NCI-H526 (cell line): ENCODE results near the gene KIDINS220.

Source experiments
- DNase-seq, 2 experiments: peaks; one replicate each; lab custom pipeline; 2025; lab: John Stamatoyannopoulos, UW

Gene KIDINS220

DNA sequence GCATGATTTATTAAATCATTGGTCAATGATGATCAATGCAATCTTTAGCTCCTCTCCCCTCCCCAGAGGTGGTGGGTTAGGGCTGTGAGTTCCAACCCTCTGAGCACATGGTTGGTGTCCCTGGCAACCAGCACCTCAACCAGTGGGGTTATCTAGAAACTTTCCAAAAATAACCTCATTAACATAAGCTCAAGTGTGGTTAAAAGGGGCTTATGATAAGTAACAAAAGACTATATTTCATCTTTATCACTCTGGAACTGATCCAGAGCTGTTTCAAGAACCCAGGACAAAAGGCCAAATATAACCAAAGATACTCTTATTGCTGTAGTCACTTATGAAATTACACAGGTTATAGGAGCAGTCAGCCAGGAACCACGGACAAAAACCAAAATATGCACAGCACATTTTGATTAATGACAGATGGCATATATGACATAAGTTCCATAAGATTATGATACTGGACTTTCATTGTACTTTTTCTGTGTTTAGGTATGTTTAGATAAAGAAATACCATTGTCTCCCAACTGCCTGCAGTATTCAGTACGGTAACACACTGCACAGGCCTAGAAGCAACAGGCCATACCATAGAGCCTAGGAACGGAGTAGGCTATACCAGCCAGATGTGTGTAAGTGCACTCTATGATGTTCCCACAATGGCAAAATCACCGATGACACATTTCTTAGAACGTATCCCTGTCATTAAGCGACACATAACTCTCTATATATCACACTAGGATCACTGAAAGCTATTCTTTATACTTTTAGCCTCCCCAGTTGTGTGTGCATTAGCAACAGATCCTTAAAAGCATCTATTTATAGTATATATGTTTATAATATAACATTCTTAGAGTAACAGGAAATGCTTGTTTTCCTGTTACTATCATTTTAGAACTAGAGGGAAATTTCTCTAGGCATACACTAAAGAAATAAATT lies 31.9 kb downstream of the KIDINS220 start:
- no peak for DNase-seq

DNA sequence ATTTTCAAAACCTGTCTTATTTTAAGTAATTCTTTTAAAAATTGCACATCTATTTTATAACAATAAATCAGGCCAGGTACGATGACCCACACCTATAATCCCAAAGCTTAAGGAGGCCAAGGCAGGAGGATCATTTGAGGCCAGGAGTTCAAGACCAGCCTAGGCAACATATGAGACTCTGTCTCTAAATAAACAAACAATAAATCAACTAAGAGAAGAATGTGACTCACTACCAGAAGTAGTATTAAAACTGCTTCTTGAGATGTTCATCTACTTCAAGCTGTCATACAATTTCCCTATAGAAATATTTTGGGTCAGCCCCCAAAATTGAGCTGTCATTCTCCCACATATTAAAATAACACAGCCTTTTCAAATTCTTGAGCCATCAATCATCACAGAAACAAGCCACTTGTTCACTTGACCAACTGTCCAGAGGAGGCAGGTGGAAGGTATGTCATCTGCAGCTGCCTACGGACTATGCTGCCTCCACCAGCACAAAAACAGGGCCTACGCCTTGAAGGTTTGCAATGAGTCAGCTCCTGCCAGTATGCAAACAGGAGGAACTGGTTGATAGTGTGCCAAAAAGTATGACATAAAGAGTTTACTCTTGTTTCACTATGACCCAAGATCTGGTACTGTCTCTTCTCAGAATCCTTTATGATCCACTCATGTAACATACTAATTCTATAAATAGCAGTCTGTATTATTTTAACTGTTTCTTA lies 33.6 kb downstream of the KIDINS220 start:
- no peak for DNase-seq

DNA sequence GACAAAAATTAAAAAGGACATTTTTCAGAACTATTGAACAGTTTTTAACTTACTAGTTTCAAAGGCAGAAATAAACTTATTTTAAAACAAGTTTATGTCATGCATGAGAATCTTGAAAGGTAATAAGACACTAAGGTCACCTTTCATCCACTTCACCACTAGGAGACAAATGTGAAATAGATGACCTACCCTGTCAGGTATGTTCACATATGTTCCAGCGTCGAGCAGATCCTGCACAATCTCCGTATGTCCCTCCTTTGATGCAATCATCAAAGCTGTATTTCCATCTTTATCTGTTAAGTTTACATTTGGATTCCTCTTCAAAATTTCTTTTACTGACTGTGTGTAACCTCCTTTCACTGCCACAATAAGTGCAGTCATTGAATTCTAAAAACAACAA lies 34.7 kb downstream of the KIDINS220 start:
- DNase-seq: no peak

DNA sequence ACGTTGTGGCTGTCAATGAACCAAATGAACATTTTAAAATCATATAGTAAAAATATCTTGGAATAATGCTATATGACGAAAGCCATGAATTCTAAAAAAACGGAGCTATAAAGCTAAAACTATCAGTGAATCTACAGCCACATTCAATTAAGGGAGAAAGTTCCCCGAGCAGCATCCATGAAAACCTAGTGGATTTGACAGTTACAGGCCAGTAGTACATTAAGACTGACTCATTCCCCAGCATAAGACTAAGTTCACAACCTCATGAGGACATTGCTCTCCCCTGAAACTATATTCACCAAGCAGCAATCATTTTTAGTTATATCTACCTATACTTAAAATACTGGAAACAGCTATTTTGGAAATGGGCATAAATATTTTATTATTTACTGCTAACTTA lies 36.6 kb downstream of the KIDINS220 start:
- DNase-seq: no peak

DNA sequence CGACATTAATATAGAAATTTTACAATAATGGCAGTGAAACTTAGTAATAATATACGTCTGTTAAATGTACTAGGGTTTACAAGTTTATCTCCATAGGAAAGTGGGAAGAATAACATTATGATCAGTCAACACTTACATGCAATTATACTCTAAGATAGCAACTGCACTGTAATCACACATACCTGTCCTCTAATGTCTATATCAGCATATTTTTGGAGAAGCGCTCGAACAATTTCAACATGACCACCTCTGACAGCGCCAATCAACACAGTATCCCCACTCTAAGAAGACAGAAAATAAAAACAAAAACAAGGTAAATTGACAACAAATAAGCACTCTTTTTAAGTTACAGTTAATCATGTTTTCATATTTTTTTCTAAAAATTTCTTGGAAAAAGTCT lies 37.2 kb downstream of the KIDINS220 start:
- DNase-seq: no peak

DNA sequence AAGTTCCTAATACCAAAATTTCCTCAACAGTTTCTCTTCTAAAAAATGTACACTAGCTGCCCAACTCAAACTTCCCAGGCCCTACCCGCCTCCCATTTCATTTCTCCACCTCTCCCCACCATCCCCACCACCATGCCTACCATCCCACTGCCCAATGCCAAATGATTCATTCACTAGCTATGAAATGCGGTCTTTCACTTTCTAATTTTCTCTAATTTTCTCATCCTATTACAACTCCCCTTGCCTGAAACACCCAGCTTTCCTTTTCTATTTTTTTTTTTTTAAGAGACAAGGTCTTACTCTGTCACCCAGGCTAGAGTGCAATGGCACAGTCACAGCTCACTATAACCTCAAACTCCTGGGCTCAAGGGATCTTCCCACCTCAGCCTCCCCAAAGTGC lies 38.4 kb downstream of the KIDINS220 start:
- no peak for DNase-seq

DNA sequence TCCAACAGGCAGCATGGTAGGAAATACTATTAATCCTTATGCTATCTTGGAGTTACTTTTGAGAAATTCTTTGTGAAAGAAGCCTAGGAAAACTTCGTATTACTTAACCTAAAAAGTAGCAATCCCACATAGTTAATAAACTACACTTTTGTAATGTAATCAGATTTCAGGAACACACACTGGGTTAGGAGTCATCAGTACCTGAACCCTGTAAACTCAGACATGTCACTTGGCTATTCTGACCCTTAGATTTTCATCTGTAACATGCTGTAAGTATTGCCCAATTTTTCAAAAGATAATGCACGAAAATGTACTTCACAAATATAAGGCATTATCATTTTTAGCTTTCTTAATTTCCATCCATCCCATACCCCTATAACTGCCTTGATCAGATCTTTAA lies 39.0 kb downstream of the KIDINS220 start:
- no peak for DNase-seq

DNA sequence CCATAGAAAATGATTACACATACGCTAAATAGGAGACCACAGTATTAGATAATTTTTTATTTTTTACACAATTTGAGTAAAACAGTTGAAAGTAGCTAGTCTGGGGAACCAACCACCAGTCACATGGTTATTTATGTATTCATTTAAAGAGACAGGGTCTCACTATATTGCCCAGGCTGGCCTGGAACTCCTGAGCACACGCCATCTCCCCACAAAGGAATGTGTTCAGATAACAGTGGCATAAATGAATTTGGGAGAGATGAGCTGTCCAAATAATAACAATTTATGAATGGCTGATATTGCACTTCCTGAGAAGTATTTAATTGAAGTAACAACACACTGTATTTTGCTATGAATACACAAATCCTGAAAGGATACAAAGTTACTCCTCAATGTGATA lies 39.7 kb downstream of the KIDINS220 start:
- no peak for DNase-seq

DNA sequence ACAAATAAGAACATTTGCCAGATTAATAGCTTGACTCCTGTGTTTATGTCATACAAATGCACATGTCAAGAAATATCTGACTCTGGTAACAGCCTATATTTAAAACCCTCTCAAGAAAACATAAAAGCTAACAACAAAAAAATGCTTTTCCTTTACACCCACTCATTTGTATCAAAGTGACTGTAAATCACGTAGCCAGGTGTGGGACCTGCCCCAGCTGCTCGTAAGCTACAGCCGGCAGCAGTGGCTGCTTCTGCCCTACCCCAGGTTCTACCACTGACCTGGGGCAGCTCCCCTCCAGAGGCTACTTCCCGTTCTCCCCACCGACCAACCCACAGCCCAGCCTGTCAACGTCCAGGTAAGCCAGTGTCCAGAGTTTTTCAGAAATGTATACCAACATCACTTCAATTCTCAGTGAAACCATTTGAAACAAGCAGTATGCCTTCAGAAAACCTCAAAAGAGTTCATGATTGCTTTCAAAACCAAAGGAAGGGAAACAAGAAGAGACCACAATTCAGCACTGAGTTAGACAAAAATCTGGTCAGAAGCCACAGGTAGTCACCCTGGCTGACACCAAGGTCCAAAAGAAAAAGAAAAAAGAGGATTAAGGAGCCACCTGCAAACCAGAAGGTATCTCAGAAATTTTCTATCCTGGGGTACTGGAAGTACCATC lies 40.4 kb downstream of the KIDINS220 start:
- DNase-seq: no peak

DNA sequence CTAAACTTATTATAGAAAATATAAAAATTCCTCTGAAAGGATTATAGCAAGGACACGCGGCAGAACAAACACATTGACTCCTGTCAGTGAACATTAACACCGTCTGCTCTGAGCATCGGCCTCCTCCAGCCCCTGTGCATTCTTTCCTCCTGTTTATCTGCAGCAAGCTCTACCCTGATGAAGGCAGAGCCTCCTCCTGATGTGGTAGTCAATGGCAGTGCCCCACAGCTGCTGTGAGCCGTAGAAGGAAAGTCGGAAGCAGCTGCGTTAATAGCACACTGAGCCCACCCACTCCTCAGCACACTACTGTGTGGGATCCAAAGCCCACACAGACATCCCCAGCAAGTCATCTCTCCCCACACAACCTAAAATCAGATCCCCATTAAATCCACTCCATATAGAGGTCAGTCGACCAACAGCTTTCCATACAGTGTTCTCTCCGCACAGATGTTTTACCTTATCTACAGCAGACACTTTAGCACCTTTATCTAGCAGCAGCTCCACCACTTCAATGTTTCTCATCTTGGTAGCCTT lies 41.0 kb downstream of the KIDINS220 start:
- DNase-seq: no peak

DNA sequence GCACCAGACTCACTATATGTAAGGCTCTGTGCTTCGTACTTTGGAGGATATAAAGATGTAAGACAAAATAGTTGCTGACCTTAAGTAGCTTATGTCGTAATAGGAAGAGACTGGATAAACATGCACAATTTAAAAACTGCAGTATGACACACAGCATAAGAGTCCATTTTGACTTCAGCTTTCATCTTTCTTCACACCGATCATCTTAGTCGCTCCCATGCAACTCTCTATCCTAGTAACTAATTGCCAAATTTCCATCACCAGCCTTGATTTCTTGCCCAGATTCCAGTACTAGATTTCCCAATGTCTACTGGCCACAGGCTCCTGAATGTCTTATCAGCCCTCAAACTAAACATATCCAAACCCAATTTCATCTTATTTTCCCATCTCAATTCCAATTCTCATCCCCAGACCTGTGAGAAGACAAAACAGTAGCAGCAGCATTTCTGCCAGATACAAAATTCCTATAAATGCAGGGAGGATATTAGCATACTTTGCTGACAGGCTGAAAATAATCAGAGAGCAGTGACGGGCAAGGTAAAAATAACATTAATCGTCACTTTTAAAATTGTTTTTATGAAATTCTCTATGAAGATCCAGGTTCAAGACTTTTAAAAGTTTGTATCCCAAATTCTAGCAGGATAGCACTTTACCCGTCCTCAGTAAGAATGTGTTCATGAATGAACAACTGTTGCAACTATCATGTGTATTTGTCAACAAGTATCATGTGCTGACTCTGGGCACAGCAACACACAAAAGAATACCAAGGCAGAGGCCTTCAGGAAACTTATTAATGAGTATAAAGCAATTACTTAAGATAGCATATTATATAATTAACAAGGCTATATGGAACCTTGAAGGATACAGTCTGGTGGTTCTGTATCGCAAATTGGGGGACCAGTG lies 42.2 kb downstream of the KIDINS220 start:
- DNase-seq: no peak

DNA sequence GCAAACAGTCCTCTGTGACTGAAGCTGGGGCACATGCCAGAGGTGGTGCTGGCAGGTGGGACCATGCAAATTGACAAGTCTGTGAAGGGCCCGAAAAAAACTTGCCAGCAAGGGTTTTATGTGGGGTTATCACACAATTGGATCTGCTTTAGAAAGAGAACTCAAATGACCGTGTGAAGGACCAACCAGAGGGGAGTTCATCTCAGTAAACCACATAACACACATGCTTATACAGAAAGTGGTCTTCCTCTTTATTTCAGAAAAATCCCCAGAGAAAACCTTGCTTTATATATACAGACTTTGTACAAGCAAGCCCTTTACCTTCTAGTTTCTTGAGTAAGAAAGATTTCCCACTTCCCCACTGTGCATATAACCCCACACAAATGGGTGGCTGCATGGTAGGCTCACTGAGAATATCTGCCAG lies 46.7 kb downstream of the KIDINS220 start:
- DNase-seq: no peak

DNA sequence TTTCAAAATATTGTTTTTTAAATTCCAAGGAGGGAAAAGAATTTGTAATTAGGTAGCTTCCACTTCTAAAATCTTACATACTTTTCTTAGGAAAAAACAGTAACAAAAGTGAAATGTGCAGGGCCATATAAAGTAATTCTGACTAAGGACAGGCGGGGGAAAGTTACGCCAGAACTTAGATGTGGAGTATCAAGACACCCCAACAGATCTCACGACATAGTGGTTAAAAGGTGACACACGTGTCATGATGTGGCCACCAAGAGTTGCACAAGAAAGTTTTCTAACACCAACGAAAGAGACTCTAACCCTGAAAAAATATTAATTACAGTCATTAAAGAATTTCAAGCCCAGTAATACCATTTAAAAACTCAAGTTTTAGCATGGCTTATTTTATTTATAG lies 51.0 kb downstream of the KIDINS220 start:
- no peak for DNase-seq

DNA sequence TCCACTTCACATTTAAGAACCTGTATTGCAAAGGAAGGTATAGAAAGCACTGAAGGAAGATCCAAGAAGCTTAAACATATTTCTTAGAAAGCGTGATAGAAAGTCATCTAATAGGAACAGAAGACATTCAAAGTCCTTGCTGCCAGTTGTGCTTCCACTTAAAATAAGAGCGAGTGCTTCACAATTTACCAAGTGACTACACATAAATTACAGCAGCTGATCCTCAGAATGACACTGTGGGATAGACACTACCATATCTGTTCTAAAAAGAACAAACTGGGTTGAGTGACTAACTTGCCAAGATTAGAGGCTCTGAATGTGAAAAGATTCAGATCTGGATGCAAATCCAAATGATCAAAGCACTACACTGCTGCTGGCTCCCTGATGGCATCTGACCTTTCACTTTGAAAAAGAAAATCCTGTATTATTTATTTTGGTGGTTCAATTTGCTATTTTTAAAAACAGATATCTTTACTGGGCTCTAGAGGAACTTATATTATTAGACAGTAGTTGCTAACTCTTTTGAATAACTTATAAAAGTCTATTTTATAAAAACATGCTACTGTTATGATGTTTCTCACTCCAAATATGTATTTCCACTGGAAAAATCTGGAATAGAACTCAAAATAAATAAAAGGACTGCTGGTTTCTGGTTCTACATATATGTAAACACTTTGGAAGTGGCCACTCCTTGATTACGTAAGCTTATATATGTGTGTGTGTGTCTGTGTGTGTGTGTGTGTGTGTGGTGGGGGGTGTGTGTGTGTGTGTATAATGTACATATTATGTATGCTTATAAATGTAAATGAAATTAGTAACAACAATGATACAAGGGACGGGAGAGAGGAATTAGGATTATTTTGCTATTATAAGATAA lies 57.4 kb downstream of the KIDINS220 start:
- DNase-seq: no peak

DNA sequence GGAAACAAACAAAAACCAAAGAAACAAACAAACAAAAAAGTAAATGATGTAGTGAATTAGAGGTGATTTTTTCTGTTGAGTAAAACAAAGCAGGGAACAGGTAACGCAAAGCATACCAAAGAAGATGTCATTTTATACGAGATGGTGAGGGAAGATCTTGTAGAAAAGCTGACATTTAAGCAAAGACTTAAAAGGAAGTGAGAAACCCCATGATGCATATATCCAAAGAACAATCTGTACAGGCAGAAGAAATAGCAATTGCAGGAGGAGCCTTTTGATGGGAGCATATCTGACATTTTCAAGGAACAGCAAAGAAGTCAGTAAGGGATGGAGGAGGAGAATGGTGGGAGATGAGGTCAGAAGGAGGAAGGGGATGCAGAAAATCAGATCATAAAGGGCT lies 63.0 kb downstream of the KIDINS220 start:
- DNase-seq: no peak

DNA sequence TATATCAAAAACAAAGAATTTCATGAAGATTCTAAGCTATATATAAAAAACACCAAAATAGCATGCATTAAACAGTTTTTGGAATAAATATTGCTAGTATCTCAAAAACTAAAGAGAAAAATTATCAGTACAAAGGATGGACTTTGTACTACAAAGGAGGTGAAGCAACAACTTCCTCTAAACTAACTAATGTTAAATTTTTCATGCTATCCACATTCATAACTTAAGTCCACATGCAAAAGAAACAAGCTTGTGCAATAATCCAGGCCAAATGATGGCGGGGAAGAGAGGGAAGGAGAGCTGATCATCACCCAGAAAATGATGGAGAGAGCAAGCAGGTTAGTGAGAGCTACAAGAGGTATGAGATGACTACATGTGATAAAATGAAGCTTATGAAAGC lies 70.1 kb downstream of the KIDINS220 start:
- no peak for DNase-seq

DNA sequence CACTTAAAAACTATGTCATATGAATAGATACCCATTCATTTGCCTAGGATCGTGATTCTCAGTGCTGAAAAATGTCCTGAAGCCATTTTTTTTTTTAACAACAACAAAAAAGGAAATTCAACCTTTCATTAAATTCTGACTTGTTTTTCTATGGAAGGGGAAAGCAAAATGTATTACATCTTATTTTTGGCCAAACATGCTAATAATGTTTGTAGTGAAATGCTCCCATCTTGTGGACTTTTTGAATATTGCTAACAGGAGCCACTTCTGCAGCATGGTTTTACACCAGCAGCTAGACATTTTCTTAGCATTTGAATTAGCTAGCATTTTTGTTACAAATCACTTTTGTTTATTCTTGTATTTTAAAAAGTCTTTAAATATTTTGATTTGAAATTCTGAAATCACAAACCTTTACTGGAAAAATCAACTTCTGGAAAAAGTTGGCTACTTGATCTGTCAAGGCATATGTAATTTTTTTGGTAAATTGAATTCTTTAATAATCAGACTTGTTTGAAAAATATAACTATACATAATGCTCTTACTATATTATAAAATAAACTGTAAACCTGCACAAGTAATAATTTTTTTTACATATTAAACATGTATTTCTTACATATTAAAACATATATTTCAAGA lies 75.8 kb downstream of the KIDINS220 start:
- DNase-seq: peak; percentile 3 to 46

DNA sequence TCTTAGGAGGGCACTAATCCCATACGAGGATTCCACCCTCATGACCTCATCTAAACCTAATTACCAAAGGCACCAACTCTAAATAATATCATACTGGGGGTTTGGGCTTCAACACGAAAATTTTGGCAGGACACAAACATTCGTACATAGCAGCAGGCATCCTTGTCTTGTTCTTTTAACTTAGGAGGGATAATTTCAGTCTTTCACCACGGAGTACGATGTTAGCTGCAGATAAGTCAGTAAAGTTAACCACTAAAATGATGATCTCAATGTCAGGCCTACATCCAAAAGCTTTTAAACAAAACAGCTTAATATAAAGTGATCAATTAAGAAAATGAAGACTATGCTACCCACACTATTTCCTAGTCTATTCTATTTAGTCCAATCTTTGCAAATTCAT lies 80.7 kb downstream of the KIDINS220 start:
- DNase-seq: no peak

DNA sequence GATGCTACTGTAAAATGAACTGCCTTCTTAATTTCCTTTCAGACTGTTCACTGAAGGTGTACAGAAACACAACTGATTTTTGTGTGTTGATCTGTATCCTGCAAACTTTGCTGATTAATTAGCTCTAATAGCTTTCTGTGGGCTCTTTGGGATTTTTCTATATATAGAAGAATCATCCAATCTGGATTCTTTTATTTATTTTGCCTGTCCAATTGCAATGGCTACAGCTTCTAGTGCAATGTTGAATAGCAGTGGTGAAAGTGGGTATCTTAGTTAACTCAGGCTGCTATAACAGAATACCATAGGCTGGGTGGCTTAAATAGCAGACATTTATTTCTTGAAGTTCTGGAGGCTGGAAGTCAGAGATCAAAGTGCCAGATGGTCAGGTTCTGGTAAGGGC lies 81.2 kb downstream of the KIDINS220 start:
- DNase-seq: no peak
